Astrocyte of the spinal cord (primary cell): ENCODE results near the gene LRRC14B.
"Not testable (repeated sequence)": the region's sequence is repeated elsewhere in the genome, so short reads cannot be mapped to it uniquely, and the experiment has no call there.

ENCODE experiments used
- DNase-seq: peaks from one replicate; pipeline ENCODE4 v3.0.0; 2011; ENCODE audit warnings: low read depth, low spot score
- H3K4me3 ChIP-seq: 2 replicates; pipeline ENCODE4 v1.5.1; 2011; ENCODE audit warnings: low read depth, mild to moderate bottlenecking, low read length, moderate library complexity
- in situ Hi-C: cut with HindIII; loops from 2 replicates; pipeline ENCODE4 v1.10.0; 2017; ENCODE audit warnings: low sequenced_read_pairs
- TF ChIP-seq, protein P1 (sequence below): IDR thresholded peaks from 2 replicates; pipeline ENCODE4 v1.5.1; 2012; ENCODE audit warnings: low read depth, mild to moderate bottlenecking, low read length, inconsistent platforms

The LRRC14B gene

DNA sequence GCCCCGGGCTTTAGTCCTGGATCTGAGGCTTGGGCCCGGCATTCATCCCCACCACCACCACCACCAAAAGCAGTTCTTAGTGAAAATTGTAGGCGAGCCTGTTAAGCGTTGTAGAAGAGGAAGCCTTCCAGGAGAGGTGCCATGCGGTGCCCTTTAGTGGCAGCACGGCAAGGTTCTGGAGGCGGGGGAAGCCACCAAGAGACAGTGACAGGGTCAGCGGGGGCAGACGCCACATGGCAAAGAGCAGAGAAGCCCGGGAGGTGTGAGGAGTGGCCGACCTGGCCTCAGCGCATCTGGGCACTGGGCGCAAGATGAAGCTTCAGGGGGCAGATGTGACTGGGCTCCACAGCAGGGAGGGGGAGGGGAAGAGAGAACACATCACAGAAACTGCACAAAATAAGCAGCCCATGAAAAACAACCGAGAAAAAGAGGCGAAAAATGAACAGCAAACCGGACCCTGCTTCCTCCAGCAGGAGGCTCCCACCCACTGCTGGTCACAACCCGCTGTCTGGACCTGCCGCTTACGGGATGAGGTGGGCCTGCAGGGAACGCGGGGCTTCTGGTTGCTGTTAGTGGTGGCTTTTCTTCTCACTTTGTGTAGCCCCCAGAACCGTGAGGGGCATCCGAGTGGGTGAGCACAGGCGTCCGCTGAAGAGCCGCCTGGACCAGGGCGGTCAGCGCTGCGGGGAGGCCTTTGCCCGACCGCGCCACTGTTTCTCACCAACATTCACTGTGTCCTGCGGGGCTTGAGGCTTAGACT, 4.3 kb downstream of the LRRC14B start:
- in situ Hi-C loops = no loop called here
- no peak overlapping the region for H3K4me3 ChIP-seq
- no peak for DNase-seq
- TF ChIP-seq, protein P1, sequence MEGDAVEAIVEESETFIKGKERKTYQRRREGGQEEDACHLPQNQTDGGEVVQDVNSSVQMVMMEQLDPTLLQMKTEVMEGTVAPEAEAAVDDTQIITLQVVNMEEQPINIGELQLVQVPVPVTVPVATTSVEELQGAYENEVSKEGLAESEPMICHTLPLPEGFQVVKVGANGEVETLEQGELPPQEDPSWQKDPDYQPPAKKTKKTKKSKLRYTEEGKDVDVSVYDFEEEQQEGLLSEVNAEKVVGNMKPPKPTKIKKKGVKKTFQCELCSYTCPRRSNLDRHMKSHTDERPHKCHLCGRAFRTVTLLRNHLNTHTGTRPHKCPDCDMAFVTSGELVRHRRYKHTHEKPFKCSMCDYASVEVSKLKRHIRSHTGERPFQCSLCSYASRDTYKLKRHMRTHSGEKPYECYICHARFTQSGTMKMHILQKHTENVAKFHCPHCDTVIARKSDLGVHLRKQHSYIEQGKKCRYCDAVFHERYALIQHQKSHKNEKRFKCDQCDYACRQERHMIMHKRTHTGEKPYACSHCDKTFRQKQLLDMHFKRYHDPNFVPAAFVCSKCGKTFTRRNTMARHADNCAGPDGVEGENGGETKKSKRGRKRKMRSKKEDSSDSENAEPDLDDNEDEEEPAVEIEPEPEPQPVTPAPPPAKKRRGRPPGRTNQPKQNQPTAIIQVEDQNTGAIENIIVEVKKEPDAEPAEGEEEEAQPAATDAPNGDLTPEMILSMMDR = peak; percentile 30

DNA sequence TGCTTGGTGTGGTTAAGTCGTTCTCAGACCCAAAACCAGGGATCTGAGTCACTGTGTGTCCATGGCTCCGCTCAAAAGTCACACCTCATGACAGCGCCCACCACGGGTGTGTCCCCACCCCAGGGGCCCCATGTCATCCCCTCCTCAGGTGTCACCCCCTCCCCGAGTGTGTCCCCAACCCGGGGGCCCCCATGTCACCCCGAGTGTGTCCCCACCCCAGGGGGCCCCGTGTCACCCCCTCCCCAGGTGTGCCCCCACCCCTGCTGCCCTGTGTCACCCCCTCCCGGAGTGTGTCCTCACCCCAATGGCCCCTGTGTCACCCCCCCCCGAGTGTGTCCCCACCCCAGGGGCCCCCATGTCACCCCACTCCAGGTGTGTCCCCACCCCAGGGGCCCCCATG, 5.1 kb downstream of the LRRC14B start:
- H3K4me3 ChIP-seq = no peak overlapping the region
- in situ Hi-C loops = no loop called here
- TF ChIP-seq, protein P1 = no peak
- no peak for DNase-seq

DNA sequence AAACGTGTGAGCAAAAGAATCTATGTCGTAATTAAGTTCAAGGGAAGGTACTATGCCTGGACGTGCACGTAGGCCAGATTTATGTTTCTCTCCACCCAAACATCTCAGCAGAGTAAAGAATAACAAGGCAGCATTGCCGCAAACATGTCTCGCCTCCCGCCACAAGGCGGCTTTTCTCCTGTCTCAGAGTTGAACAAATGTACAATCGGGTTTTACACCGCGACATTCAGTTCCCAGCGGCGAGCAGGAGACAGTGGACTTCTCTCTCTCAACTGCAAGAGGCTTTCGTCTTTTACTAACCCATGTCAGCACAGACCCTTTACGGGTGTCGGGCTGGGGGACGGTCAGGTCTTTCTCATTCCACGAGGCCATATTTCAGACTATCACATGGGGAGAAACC, 5.7 kb downstream of the LRRC14B start:
- peak; percentile 47 for DNase-seq
- TF ChIP-seq, protein P1 = peak; percentile 30
- in situ Hi-C loops, H3K4me3 ChIP-seq: not testable (repeated sequence)

DNA sequence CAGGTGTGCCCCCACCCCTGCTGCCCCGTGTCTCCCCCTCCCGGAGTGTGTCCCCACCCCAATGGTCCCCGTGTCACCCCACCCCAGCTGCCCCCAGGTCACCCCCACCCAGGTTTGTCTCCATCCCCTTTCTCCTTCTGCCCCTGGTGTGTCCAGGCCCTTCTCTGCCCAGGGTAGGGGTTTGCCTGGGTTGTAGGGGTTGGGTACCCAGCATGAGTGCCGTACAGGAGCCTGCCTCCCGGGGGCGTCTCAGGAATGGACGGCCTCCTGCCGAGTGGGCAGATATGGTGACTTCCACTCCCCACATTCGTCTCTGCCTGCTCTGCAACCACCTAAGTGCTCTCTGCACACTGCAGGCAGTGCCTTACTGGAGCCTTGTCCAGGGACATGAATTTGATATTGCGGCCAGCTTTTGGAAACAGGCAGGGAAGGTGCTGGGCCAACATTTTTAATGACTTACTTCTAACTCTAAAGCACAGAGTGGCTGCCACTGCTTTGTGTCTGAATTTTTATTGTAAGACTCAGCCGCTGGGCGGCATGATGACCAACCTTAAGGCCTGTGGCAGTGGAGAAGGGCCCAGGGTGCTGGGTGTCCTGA, 6.7 kb downstream of the LRRC14B start:
- TF ChIP-seq, protein P1 = no peak
- in situ Hi-C loops = no loop called here
- no peak overlapping the region for H3K4me3 ChIP-seq
- DNase-seq = no peak

DNA sequence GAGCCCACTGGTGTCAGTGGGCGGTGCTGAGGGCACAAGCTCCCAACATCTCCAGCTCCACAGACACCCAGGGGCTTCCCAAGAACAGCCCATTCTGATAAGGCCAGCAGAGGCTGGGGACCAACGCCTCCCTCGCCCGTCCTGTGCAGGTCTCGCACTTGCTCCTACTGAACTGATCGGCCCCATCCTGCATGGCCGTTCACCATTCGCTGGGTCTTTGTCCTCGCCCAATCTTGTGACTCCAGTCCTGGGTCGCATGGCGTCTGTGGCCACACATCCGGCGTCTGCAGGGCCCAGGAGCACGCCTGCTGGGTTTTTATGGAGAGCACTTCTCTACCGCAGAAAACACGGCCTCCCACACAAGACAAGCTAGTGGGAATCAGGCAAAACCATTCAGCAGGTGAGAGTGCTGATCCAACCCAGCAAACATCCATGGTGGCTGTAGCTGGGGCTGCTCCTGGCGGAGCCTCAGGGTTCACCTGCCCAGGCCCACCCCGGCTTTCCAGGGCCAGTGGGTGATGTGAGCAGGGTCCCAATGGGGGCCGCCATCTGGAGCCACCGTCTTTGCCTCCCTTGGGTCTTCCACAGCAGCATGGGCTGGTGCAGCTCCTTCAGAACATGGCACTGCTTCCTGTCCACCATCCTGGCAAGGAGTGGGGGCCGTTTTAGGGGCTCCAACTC, 7.4 kb downstream of the LRRC14B start:
- TF ChIP-seq, protein P1 = no peak

DNA sequence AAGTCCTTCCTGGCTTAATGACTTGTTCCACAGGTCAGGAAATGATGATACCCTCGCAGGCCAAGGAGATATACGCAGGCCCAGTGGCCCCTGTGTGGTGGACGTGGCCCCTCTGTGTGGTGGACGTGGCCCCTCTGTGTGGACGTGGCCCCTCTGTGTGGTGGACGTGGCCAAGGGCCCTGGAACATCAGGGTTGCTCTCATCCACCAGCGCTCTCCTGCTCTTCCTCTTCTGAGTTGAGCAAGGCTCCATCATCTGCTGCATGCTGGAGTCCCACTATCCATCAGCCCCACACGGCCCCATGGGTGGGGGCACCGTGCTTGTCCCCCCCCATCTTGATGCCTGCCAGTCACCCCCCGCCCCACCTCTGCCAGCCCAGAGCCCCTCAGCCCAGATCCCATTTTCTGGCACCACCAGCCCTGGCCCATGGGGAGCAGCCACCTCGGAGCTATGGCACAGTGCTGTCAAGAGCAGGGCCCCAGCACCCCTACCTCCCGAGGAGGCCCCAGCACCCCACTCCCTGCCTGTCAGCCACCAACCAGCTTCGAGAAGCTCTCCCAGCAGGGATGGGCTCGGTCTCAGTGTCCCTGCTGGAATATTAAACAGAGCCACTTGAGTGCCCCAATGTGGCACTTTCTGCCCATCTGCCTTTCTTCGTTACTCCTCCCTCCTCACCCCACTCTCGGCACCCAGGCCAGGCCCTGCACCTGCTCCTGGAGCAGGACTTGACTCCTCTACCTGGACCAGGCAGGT, 8.1 kb downstream of the LRRC14B start:
- TF ChIP-seq, protein P1 = no peak
- in situ Hi-C loops = no loop called here
- no peak for DNase-seq
- H3K4me3 ChIP-seq = no peak overlapping the region

More for the DNA sequence above, 7.4 kb downstream of the LRRC14B start:
- in situ Hi-C loops = no loop called here
- no peak overlapping the region for H3K4me3 ChIP-seq
- no peak for DNase-seq
